Activated CD8-positive, alpha-beta T cell treated with anti-CD3 and anti-CD28 coated beads for 36 hours (primary cell): ENCODE data around the gene PLA2G2D. TPM values are rescaled to one million over a fixed set of nuclear protein-coding genes. Genes with fewer than 3 reads are reported as not detected.

Experiments used
- ATAC-seq: fragments of 200-7000 bp; cut with Tn5 transposase; one replicate; pipeline ENCODE4 v1.10.0; 2021; ENCODE audit warnings: mild to moderate bottlenecking, moderate library complexity
- CTCF ChIA-PET: fragments of 350-600 bp; sonication (Branson Sonifier 250); formaldehyde crosslinking; loops from one replicate; lab custom pipeline; 2021; ENCODE audit warnings: antibody characterized with exemption; lab: Charles Lee
- POLR2A ChIA-PET: fragments of 350-600 bp; sonication (Branson Sonifier 250); formaldehyde crosslinking; loops from one replicate; lab custom pipeline; 2021; ENCODE audit warnings: antibody characterized with exemption; lab: Charles Lee
- DNase-seq: peaks from one replicate; pipeline ENCODE4 v3.0.0-alpha.2; 2020
- H3K27ac Mint-ChIP-seq: one replicate; pipeline ENCODE4 v1.8.0; 2021; ENCODE audit warnings: mild to moderate bottlenecking, mixed read lengths
- H3K27me3 Mint-ChIP-seq: one replicate; pipeline ENCODE4 v1.8.0; 2021; ENCODE audit warnings: mixed read lengths
- H3K36me3 Mint-ChIP-seq: one replicate; pipeline ENCODE4 v1.8.0; 2021; ENCODE audit warnings: low read depth, mixed read lengths
- H3K4me1 Mint-ChIP-seq: one replicate; pipeline ENCODE4 v1.8.0; 2021; ENCODE audit warnings: low read depth, mixed read lengths
- H3K4me3 Mint-ChIP-seq: one replicate; pipeline ENCODE4 v1.8.0; 2021; ENCODE audit warnings: mild to moderate bottlenecking, moderate library complexity, mixed read lengths
- H3K9me3 Mint-ChIP-seq: one replicate; pipeline ENCODE4 v1.8.0; 2021; ENCODE audit warnings: mixed read lengths
- intact Hi-C: fragments of 100-400 bp; cut with micrococcal nuclease; formaldehyde crosslinking; loops from one replicate; pipeline ENCODE4 v1.10.0; 2022
- total RNA-seq, 2 experiments: library from RNA; stranded (reverse); gene quantifications; one replicate each; pipeline ENCODE4 v1.2.3, GENCODE V29; 2021
- TF ChIP-seq, protein P1 (sequence below): fragments of 200-600 bp; IDR thresholded peaks from one replicate; pipeline ENCODE4 v1.8.0; 2022; ENCODE audit warnings: antibody characterized with exemption, mild to moderate bottlenecking

PLA2G2D gene
- total RNA-seq, 2 experiments from 2014 or later: not detected

DNA sequence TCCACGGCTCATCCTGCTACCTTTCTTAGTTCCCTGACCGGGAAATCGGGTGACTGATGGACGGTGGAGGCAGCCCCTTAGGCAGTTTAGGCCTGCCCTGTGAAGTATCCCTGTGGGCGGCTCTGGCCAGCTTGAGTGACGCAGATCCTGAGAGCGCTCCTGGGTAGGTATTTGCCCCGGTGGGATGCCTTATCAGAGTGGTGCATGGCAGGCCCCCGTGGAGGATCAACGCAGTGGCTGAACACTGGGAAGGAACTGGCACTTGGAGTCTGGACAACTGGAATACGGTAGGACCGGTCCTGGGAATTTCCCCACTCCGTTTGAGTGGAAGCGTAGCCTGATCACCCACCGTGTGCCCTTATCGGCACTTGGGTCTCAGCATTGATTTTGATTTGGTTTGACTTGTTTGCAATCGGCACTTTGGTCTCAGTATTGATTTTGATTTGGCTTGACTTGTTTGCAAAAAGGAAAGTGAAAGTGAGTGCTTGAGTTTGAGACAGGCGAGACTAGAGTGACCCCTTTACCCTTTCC is 35.0 kb upstream of the PLA2G2D start:
- no peaks in the 10 kb centered on the region for H3K36me3 Mint-ChIP-seq
- ChIA-PET CTCF (interaction anchor here (3.2 to 6.0 kb wide), 2 partner anchors 8 to 40 kb away, joined by 19 to 46 read pairs; no protein-coding TSS in a partner anchor), POLR2A (no interaction called here)
- H3K9me3 Mint-ChIP-seq: peaks cover 5% of the 10 kb centered on the region
- H3K4me1 Mint-ChIP-seq: peaks cover 10% of the 10 kb centered on the region
- H3K27ac Mint-ChIP-seq: peak overlapping the region; percentile 22
- ATAC-seq (no peak), DNase-seq (no peak)
- no peak overlapping the region for H3K4me3 Mint-ChIP-seq
- intact Hi-C loops: loop anchor here (5.0 kb wide), 2 partner anchors 52 to 237 kb away; no protein-coding TSS in a partner anchor
- H3K27me3 Mint-ChIP-seq: peaks cover 1% of the 10 kb centered on the region
- TF ChIP-seq, protein P1, sequence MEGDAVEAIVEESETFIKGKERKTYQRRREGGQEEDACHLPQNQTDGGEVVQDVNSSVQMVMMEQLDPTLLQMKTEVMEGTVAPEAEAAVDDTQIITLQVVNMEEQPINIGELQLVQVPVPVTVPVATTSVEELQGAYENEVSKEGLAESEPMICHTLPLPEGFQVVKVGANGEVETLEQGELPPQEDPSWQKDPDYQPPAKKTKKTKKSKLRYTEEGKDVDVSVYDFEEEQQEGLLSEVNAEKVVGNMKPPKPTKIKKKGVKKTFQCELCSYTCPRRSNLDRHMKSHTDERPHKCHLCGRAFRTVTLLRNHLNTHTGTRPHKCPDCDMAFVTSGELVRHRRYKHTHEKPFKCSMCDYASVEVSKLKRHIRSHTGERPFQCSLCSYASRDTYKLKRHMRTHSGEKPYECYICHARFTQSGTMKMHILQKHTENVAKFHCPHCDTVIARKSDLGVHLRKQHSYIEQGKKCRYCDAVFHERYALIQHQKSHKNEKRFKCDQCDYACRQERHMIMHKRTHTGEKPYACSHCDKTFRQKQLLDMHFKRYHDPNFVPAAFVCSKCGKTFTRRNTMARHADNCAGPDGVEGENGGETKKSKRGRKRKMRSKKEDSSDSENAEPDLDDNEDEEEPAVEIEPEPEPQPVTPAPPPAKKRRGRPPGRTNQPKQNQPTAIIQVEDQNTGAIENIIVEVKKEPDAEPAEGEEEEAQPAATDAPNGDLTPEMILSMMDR: no peak

DNA sequence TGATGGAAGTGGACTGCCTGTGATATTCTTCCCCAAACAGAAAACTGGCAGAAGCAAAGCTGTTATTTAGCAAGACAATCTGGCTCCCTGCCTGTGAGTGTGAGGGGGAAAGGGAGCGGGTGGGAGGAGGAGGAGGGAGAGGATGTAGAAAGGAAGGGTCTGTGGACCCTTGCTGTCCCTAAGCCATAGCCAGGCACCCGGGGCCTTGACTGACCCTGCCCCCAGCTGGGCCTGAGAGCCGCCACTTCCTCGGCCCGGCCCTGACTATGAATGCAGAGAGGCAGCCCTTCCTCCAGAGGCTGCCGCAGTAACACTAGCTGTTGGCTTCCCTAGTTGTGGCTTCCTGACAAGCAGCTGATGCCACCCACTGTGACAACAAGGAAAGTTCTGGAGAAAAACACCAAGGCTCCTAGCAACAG is 33.7 kb upstream of the PLA2G2D start:
- DNase-seq (no peak), ATAC-seq (no peak)
- Mint-ChIP-seq H3K36me3 (no peaks in the 10 kb centered on the region), H3K27ac (no peak overlapping the region), H3K27me3 (peaks cover 1% of the 10 kb centered on the region), H3K4me3 (no peak overlapping the region), H3K4me1 (peaks cover 10% of the 10 kb centered on the region), H3K9me3 (no peaks in the 10 kb centered on the region)
- ChIA-PET POLR2A (no interaction called here), CTCF (interaction anchor here (0.7 to 6.0 kb wide), 14 partner anchors 9 to 270 kb away, joined by 3 to 86 read pairs (median 8); partner anchors contain the start of gene OTUD3)
- TF ChIP-seq, protein P1: no peak
- intact Hi-C loops: loop anchor here (5.0 kb wide), 2 partner anchors 51 to 236 kb away; no protein-coding TSS in a partner anchor

- TF ChIP-seq, protein P1: peak; percentile 34
- DNase-seq: no peak
- intact Hi-C loops: loop anchor here (5.0 kb wide), 2 partner anchors 50 to 235 kb away; no protein-coding TSS in a partner anchor
- H3K4me1 Mint-ChIP-seq: peaks cover 10% of the 10 kb centered on the region
- H3K27me3 Mint-ChIP-seq: peaks cover 1% of the 10 kb centered on the region
- no peaks in the 10 kb centered on the region for H3K36me3 Mint-ChIP-seq
- peak; percentile 7 for ATAC-seq
- CTCF ChIA-PET: interaction anchor here (0.7 to 6.0 kb wide), 21 partner anchors 9 to 342 kb away, joined by 3 to 86 read pairs (median 6); partner anchors contain the start of gene OTUD3
- H3K4me3 Mint-ChIP-seq: peak overlapping the region; percentile 62
- POLR2A ChIA-PET: no interaction called here
- H3K9me3 Mint-ChIP-seq: no peaks in the 10 kb centered on the region
- H3K27ac Mint-ChIP-seq: no peak overlapping the region
These were observed 33.2 kb upstream of the PLA2G2D start for GRCh38 chr1:20152599-20152930.

DNA sequence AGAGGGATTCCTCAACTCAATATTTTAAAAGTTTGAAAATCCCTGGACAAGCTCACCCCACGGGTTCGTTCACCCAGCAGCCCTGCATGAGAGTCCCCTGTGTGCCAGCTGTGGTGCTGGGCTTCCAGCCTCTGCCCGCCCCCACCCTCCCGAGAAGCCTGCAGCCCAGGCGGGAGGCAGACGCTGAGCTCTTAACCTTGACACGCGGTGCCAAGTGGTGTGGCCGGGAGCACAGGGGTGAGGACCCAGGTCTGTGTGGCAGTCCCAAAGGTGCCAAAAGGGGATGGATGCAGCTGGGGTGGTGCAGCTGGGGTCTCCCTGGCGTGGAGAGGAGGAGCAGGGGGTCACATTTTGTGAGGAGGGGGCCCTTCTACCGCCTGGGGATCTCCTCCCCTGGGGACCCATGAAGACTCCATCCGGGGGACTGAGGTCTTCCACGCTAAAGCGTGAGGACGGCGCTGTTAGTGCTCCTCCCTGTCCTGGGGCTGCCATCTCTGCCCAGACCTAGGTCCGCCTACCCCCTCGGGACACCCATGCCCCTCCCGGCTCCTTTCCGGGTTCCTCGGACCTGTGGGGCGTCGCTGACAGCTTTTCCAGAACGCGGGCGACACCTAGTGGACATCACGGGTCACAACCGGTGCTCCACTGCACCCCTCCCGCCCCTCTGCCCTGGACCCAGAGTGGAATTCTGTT is 32.7 kb upstream of the PLA2G2D start:
- ChIA-PET CTCF (interaction anchor here (0.5 to 6.0 kb wide), 33 partner anchors 8 to 437 kb away, joined by 3 to 86 read pairs (median 5); partner anchors contain the start of gene OTUD3), POLR2A (no interaction called here)
- no peaks in the 10 kb centered on the region for H3K36me3 Mint-ChIP-seq
- peak; percentile 98 for ATAC-seq
- H3K4me3 Mint-ChIP-seq: peak overlapping the region; percentile 62
- peak; percentile 81 for DNase-seq
- H3K27me3 Mint-ChIP-seq: peaks cover 1% of the 10 kb centered on the region
- intact Hi-C loops: loop anchor here (5.0 kb wide), 2 partner anchors 50 to 235 kb away; no protein-coding TSS in a partner anchor
- H3K4me1 Mint-ChIP-seq: peaks cover 10% of the 10 kb centered on the region
- TF ChIP-seq, protein P1: peak; percentile 97
- H3K9me3 Mint-ChIP-seq: no peaks in the 10 kb centered on the region
- H3K27ac Mint-ChIP-seq: no peak overlapping the region
